Measurements from ENCODE around the gene KCNE4. TPM values are rescaled to one million over a fixed set of nuclear protein-coding genes. Genes with fewer than 3 reads are reported as not detected.

The KCNE4 gene
- polyA plus RNA-seq, 3 donors, result 10.7 to 15.3 (median 13.5) TPM

DNA sequence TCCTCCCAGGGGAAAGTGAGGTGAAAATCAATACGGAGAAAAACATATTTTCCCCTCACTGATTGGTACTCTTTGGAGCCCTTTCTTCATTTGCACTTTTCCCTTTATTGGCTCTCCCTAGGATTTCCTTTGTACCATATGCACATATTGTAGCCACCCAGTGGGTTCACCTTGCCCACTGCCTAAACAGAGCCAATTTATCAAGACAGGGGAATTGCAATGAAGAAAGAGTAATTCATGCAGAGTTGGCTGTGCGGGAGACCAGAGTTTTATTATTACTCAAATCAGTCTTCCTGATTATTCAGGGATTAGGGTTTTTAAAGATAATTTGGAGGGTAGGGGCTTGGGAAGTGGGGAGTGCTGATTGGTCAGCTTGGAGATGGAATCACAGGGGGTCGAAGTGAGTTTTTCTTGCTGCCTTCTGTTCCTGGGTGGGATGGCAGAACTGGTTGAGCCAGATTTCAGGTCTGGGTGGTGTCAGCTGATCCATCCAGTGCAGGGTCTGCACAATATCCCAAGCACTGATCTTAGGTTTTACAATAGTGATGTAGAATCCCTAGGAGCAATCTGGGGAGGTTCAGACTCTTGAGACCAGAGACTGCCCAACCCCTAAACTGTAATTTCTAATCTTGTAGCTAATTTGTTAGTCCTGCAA, 15.1 kb upstream of the KCNE4 start:
- DNase-seq, result no peak

DNA sequence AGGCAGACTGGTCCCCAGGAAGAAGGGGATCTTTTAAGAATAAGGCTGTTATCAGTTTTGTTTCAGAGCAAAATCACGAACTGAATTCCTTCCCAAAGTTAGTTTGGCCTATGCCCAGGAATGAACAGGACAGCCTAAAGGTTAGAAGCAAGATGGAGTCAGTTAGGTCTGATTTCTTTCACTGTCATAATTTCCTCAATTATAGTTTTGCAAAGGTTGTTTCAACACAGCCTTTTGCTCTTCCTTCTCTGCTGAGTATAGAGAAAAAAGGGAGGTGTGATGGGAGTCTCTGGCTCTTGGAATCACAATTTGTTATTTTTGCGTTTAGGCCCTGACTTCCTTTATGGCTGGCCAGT, 14.6 kb upstream of the KCNE4 start:
- DNase-seq, result no peak

DNA sequence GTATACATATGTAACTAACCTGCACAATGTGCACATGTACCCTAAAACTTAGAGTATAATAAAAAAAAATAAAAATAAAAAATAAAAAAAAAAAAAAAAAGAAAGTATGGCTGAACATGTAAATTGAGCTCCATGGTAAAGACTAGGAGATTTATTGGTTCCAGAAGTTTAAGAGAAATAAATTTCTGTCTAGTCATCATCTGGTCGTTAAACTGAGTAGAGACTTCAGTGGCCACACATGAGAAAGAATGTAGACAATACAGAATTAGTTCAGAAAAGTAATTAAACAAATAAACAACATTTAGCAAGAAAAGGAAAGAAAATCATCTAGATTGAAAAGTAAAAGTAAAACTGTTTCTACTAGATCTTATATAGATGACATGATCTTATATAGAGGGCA, 12.4 kb upstream of the KCNE4 start:
- DNase-seq, result no peak

DNA sequence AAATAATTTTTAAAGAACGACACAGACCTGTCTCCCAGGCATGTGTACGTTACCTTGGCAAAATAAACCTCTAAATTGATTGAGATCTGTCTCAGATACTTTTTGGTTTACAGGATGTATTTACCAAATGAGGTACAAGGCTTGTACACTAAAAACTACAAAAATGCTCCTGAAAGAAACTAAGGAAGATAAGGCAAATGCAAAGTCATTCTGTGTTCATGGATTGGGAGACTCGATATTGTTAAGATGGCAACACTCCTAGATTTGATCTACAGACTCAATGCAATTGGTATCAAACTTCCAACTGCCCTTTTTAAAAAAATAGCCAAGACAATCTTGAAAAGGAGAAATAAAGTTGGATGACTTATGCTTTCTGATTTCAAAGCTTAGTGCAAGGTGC, 11.5 kb upstream of the KCNE4 start:
- DNase-seq, result no peak

DNA sequence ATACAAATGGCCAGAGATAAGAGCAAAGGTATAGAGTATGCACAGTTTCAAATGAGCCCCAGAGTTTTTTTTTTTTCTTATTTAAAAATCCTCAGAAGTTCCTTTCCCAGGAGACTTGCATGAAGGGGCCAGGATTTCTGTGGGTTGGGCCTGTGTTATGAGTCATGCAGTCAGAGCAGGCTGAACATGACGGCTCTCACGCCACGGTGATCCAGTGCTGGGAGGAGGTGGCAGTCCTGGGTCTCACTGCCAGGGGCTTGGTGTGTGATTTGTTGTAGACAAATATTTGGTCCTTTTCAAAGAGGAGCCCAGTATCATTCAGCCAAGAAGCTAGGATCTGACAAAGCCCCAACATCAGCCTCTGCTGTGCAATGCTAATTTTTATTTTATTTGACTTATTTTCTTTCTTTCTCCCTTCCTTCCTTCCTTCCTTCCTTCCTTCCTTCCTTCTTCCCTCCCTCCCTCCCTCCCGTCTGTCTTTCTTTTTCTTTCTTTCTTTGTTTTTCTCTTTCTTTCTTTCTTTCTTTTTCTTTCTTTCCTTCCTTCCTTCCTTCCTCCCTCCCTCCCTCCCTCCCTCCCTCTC, 10.4 kb upstream of the KCNE4 start:
- no peak for DNase-seq

DNA sequence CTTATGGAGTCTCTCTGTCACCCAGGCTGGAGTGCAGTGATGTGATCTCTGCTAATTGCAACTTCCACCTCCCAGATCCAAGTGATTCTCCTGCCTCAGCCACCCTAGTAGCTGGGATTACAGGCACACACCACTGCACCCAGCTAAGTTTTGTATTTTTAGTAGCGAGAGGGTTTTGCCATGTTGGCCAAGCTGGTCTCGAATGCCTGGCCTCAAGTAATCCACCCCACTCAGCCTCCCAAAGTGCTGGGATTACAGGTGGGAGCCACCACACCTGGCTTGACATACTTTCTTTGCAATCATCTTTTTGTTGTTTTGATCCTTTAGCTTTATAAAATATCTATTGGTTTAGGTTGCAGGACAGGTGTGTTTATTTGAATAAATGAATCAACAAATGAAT, 9.7 kb upstream of the KCNE4 start:
- DNase-seq, result no peak

DNA sequence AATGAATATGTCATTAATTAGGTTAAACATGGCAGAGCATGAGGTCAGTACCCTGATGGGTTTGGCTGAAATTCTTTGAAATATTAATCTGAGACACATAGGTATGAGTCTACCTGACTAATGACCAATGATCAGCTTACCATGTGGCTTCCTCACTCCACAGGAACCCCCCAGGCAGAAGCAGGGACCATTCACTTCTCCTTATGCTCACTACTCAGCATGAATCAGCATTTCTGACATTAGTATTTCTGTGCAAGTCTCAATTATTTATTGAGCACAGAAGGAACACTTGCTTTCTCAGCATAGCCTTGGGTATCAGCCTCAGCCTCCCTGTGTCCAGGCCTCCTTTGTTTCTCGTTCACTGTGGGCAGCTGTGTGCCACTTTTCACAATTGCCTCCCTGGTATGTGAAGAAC, 9.3 kb upstream of the KCNE4 start:
- DNase-seq, result no peak

DNA sequence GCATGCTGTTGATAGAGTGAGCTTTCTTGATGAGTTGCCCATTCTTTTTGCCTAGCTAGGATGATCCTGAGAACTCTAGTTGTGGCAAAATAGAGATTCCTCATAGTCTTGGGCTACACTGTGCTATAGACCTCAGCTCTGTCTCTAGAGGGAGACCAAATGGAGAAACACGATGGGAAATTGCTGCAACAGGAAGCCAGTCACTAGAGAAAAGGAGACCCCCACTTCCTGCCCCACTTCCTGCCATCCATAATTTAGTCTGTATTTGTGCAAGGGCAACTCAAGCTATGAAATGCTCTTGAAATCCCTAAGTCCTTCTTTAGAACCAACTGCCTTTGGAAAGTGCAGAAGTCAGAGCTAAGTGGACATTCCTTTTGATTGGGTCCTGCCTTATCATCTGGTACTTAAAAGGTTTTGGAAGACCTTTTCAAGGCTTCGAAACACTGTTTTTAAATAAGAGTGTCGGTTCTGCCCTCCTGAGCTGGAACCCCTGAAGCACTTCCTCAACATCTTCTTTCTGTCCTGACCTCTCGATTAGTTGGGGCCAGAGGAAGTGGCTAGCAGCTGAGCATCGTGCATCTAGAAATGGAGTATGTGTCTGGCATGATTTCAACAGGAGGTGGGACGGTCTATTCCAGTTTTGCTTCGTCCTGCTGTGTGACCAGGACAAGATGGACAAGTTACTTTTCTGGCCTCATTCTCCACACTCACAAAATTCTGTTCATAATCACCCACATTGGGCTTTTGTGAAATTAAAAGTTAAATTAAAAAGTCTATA, 8.6 kb upstream of the KCNE4 start:
- DNase-seq, result no peak

DNA sequence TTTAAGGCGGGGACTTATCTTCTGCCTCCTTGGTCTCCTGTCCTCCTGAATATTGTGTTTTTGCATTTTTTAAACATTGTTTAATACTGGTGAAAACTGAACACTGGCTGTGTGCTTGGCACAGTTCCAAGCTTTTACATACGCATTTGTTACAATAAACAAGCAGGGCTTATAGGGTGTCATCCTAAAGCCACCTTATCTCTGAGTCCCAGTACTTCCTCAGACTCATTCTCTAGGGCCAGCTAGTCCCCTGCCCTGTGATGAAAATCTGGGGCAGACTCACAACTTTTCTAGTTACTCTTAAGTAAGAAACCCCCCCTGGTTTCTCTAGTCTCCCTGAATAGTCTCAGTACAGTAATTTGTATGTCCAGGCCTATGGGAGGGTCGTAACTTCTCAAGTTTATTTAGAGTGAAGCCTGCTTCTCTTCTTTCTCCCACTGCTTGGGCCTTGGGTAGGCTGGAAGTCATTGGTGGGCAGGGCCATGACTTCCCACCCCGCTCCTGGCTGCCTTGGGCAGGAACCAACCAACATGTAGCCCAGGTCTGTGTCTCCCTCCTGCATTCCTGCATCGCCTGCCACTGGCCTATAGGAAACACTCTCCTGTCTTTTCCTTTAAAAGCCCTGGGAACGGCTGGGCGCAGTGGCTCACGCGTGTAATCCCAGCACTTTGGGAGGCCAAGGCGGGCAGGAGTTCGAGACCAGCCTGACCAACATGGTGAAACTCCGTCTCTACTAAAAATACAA, 7.7 kb upstream of the KCNE4 start:
- no peak for DNase-seq

DNA sequence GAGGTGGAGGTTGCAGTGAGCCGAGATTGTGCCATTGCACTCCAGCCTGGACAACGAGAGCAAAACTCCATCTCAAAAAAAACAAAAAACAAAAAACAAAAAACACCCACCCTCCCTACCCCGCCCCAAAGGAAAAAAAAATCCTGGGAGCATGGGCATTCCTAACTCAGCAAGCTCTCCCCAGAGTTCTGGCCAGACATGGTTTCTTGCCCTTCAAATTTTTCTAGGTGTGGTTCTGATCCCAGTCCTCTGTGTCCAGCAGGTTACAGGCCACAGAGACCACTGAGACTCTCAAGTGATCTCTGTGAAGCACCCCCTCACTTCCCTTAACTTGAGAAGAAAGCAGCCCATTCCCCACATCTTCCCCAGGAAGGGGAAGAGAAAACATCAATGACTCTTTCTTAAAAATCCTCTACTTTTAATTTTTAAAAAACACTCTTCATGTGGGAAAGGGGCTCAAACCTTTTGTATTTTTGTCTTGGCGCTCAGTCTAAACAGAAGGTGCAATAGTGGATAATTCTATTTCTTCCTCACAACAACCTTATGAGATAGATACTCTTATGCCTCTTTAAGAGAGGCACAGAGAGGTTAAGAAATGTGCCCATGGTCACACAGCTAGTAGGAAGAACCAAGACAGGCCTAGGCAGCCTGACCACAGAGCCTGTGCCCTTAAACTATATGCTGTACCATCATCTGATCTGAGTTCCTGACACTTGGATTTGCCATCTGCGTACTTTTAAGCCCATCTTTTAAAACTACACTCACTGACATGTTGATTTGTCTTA, 6.9 kb upstream of the KCNE4 start:
- DNase-seq, result no peak

DNA sequence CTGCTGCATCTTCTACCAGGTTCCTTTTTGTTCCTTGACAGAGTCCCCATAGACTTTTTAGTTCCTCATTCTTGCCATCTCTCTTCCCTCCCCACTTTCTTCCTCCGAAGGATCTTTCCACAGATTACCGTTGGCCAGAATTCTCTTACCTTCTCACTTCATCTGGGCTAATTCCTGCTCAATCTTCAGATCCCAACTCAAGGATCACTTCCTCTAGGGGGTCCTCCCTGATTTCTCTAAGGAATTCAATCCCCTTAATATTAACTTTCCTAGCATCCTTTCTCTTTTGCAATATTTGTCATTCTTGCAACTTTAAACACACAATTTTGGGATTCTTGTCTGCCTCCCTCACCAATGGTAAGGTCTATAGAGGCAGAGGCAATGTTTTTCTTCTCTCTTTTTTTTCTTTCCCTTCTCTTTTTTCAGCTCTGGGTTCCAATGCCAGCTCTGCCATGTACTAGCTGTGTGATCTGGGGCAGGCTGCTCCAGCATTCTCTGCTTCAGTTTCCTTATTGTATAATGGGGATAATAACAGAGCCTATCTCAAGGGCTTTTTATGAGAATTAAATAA, 5.4 kb upstream of the KCNE4 start:
- DNase-seq, result no peak

DNA sequence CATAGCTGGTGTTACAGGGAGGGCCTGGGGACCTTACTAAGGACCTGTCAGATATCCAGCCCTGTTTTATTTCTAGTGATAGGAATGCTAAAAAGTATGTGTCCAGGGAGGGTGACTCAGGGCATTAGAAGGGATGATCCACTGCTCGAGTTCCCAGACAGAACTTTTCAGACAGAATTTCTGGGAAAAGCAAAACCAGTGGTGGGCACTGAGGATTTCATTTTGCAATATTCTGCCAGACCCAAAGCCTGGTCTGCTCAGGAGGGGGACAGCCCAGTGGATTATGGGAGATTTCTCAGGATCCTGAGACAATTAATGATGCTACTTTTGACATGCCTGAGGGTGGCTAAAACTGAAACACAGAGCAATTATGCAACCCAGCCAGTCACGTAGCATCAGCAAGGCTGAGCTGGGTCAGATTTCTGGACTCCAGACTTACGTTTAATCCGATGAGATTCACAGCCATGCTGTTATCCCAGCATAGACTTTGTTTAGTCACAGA, 4.7 kb upstream of the KCNE4 start:
- no peak for DNase-seq

DNA sequence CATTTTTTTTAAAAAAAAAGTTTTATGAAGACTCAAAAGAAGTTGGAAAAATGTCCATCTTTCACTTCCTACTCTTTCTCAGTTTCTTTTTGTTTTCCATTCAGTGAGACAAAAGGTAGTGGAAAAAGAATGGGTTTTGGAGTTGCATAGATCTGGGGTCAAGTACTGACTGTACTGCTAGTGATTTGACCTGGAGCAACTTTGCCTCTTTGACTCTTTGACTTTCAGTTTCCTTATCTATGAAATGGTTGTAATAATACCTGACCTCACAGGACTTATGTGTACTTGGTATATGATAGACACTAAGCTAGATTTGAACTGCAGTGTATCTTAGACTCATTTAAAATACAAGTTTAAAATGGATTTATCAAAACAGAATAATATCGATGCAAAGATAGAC, 3.5 kb upstream of the KCNE4 start:
- DNase-seq, result no peak

DNA sequence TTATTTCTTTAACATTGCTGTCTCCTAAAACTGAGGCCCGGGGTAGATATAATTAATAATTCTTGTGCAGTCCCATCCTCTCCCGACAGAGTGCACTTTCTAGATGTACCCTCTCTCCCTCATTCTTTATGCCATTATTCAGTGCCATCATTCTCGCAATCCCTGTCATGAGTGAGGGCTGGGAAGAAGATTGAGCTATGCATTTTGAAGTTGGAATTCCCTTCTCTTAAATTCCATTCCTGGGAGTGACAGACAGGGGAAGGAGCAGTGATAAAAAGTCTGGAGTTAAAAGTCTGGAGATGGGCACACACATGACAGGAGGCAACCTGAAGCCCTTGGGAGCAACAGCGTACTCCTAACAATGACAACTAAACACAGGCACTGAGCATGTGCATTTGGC, 2.6 kb upstream of the KCNE4 start:
- no peak for DNase-seq

DNA sequence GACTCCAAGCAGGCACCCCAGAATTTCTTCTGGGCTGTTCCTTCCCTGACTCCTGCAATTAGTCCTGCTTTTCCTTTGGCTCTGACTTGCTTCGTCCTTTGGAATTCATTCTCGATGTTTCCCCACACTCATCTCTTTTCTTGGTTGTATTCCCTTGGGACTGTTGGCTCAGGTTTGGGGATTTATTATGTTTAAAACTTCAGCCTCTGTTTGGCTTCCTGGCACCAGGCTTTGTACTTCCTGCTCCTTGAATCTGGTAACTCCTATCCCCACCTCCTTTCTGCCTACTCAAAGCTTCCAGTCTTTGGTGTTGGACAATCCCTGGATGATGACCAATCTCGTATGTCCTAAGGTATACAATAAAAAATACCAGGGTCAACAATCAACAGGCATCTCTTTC, 1.8 kb upstream of the KCNE4 start:
- no peak for DNase-seq

DNA sequence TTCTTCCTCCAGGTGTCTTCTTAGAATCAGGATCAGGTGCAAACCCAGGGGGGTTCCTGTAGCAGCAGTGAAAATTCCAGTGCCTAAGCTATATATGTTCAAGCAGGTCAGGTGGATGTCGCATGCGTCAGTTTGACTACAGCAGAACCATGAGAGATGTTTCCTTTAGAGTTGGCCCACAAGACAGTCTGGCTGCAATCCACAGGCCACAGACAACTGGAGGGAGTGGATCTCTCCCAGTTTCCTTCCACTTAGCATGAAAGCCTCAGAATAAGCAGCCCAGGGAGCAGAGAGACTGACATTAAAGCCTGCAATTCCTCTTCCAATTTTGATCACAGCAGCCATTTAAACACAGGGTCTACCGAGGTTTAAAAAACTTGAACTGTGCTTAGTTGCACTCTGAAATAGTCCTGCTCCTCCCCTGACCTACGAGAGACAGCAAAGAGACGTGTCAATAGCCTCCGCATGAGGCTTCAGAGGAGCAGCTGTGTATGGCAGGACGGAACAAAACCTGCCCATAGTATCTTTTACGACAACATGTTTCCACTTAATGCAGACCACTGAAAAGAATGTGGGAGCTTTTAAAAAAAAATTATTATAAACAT, 988 bp upstream of the KCNE4 start:
- DNase-seq, result no peak

DNA sequence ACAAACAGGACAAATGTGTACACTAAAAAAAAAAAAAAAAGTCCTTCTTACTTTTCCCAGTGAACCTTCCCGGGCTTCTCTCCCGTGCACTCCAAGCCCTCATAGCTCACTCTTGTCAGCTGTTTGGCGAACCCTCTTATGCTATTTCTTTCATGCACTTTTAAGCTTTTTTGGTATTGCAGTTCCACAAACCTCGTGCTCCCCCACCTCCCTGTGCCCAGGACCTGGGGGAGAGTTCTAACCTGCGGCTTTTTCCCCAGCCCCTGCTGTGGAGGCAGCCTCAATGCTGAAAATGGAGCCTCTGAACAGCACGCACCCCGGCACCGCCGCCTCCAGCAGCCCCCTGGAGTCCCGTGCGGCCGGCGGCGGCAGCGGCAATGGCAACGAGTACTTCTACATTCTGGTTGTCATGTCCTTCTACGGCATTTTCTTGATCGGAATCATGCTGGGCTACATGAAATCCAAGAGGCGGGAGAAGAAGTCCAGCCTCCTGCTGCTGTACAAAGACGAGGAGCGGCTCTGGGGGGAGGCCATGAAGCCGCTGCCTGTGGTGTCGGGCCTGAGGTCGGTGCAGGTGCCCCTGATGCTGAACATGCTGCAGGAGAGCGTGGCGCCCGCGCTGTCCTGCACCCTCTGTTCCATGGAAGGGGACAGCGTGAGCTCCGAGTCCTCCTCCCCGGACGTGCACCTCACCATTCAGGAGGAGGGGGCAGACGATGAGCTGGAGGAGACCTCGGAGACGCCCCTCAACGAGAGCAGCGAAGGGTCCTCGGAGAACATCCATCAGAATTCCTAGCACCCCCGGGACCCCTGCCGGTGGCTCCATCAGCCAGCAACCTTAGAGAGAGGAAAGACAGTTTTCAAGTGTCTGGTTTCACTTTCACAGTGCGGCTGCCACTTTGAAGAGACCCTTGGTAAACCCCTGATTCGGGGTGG, 826 bp downstream of the KCNE4 start:
- DNase-seq, result no peak

DNA sequence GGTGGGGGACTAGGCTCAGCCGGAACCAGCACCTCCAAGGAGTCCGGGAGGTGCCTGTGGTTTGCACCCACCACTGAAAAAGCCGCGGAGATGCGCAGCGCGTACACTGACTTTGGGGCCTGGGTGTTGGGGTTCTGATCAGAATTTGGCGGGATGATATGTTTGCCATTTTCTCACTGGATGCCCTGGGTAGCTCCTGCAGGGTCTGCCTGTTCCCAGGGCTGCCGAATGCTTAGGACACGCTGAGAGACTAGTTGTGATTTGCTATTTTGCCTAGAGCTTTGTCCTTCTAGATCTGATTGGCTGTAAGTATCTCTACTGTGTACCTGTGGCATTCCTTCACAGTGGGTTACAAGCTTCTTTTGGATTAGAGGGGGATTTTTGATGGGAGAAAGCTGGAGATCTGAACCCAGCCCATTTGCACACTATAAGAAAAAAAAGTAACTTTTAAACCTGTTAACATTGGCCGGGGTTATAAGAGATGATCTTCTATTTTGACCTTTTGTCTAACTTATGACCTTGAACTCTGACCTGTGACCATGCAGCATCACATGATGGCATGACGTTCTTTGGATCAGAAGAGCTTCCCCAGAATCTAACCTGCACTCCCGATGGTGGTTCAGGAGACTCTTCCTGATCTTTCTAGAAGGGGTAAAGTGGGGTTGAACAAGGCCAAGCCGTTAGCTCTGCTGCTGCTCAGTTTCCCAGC, 1.6 kb downstream of the KCNE4 start:
- DNase-seq, result no peak

DNA sequence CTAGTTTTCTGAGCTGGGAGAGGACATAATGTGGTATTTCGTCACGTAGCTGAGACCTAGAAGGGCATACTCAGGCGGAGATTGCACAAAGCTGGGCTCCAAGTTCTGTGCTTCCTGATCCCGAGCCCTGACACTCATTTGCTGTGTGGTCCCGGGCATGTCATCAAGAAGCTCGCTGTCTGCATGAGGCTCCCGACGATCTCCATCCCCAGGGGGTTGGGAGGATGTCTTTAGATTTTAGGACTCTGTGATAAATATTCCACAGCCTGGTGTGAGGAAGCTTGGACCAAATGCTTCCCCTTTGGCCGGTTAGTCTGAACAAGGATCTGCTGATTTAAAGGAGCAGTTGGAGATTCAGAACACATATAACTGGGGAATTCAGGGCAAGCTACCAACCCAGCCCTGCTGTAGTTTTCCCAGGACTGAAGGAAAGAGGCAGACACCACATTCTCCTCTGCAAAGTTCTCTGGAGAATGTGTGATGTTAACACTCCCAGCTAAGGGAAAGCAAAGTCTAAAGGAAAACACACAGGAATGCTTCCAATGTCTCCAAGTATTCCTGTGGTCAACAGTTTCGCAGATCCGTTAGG, 2.3 kb downstream of the KCNE4 start:
- no peak for DNase-seq
